Neural cell (in vitro differentiated cells): Measurements from ENCODE around the gene MAML2. TPM values are rescaled to one million over a fixed set of nuclear protein-coding genes. Genes with fewer than 3 reads are reported as not detected.

Experiments used
- H2AFZ ChIP-seq: fragments of 200-600, 300-800 bp; sonication (generic), shearing (Covaris generic); 2 replicates; pipeline ENCODE4 v1.6.0; 2014; ENCODE audit warnings: low read depth, mild to moderate bottlenecking, antibody characterized with exemption, low read length, moderate library complexity
- H3F3A ChIP-seq: fragments of 200-600 bp; shearing (Covaris generic); 2 replicates; pipeline ENCODE4 v1.6.1; 2016; ENCODE audit warnings: mild to moderate bottlenecking, moderate library complexity, mixed read lengths, antibody characterized with exemption, low read length; ENCODE audit not compliant: insufficient read depth, poor library complexity, severe bottlenecking
- H3K27ac ChIP-seq: fragments of 200-600, 300-800 bp; sonication (generic), shearing (Covaris generic); 2 replicates; pipeline ENCODE4 v1.5.1; 2014; ENCODE audit warnings: mild to moderate bottlenecking, low read length, moderate library complexity
- H3K27me3 ChIP-seq: fragments of 300-800, 200-600 bp; sonication (generic), shearing (Covaris generic); 2 replicates; pipeline ENCODE4 v1.6.0; 2014; ENCODE audit warnings: mild to moderate bottlenecking, low read depth, low read length, moderate library complexity; ENCODE audit not compliant: insufficient read depth
- H3K36me3 ChIP-seq: fragments of 300-800, 200-600 bp; sonication (generic), shearing (Covaris generic); 2 replicates; pipeline ENCODE4 v1.5.1; 2014; ENCODE audit warnings: mild to moderate bottlenecking, antibody characterized with exemption, low read length, moderate library complexity; ENCODE audit not compliant: insufficient read depth
- H3K4me2 ChIP-seq: fragments of 300-800, 200-600 bp; sonication (generic), shearing (Covaris generic); 2 replicates; pipeline ENCODE4 v1.6.0; 2014; ENCODE audit warnings: mild to moderate bottlenecking, low read length
- H3K4me3 ChIP-seq: fragments of 300-800, 200-600 bp; sonication (generic), shearing (Covaris generic); 2 replicates; pipeline ENCODE4 v1.5.1; 2014; ENCODE audit warnings: mild to moderate bottlenecking, low read length, moderate library complexity
- H3K79me2 ChIP-seq: fragments of 200-600 bp; shearing (Covaris generic); replicated peaks from 2 replicates; pipeline ENCODE4 v1.6.0; 2014; ENCODE audit warnings: mild to moderate bottlenecking, low read length, moderate library complexity; ENCODE audit not compliant: insufficient read depth
- H3K9ac ChIP-seq: fragments of 300-800, 200-600 bp; sonication (generic), shearing (Covaris generic); 2 replicates; pipeline ENCODE4 v1.6.1; 2016; ENCODE audit warnings: mild to moderate bottlenecking, low read length, mixed read lengths
- H3K9me2 ChIP-seq: fragments of 200-600 bp; shearing (Covaris generic); 2 replicates; pipeline ENCODE4 v1.6.1; 2016; ENCODE audit warnings: mild to moderate bottlenecking, low read length, mixed read lengths; ENCODE audit not compliant: insufficient read depth
- H3K9me3 ChIP-seq: fragments of 200-600, 300-800 bp; sonication (generic), shearing (Covaris generic); 2 replicates; pipeline ENCODE4 v1.6.1; 2016; ENCODE audit warnings: mild to moderate bottlenecking, mixed run types, low read length, moderate library complexity, mixed read lengths
- H4K20me1 ChIP-seq: fragments of 200-600 bp; shearing (Covaris generic); 2 replicates; pipeline ENCODE4 v1.6.1; 2016; ENCODE audit warnings: mild to moderate bottlenecking, mixed run types; ENCODE audit not compliant: insufficient read depth
- CTCF ChIP-seq: fragments of 450-650 bp; IDR thresholded peaks from 2 replicates; pipeline ENCODE4 v1.5.1; 2014; ENCODE audit warnings: antibody characterized with exemption, mild to moderate bottlenecking, moderate library complexity; ENCODE audit not compliant: poor library complexity, severe bottlenecking
- EP300 ChIP-seq: fragments of 450-650 bp; conservative IDR thresholded peaks from 2 replicates; pipeline ENCODE4 v1.6.1; 2014; ENCODE audit warnings: antibody characterized with exemption, mild to moderate bottlenecking, moderate library complexity; ENCODE audit not compliant: poor library complexity, severe bottlenecking
- EZH2 ChIP-seq: fragments of 200-600, 300-800 bp; shearing (Covaris generic), sonication (generic); IDR thresholded peaks from 2 replicates; pipeline ENCODE4 v1.6.1; 2014; ENCODE audit warnings: antibody characterized with exemption, low read length, borderline replicate concordance, mild to moderate bottlenecking; ENCODE audit not compliant: insufficient read depth, poor library complexity, severe bottlenecking
- MXI1 ChIP-seq: fragments of 450-650 bp; conservative IDR thresholded peaks from 2 replicates; pipeline ENCODE4 v1.6.1; 2014; ENCODE audit warnings: antibody characterized with exemption, mild to moderate bottlenecking; ENCODE audit not compliant: poor library complexity, severe bottlenecking
- POLR2AphosphoS5 ChIP-seq: IDR thresholded peaks from 2 replicates; pipeline ENCODE4 v1.6.1; 2012
- RAD21 ChIP-seq: fragments of 450-650 bp; conservative IDR thresholded peaks from 2 replicates; pipeline ENCODE4 v1.6.1; 2014; ENCODE audit warnings: antibody characterized with exemption, mild to moderate bottlenecking, moderate library complexity
- REST ChIP-seq: IDR thresholded peaks from 2 replicates; pipeline ENCODE4 v1.6.1; 2012; ENCODE audit warnings: borderline replicate concordance
- SMC3 ChIP-seq: fragments of 450-650 bp; conservative IDR thresholded peaks from 2 replicates; pipeline ENCODE4 v1.6.1; 2014; ENCODE audit warnings: antibody characterized with exemption, mild to moderate bottlenecking, moderate library complexity; ENCODE audit not compliant: poor library complexity
- TAF1 ChIP-seq: IDR thresholded peaks from 2 replicates; pipeline ENCODE4 v1.6.1; 2012; ENCODE audit warnings: low read depth
- polyA plus RNA-seq: library from polyadenylated mRNA; depleted of rRNA; stranded (reverse); fragments of >200 nt; gene quantifications from 2 replicates; pipeline ENCODE4 v1.2.3, GENCODE V29; 2014

The MAML2 gene
- polyA plus RNA-seq, 1 donor from 2014 or later = 3.6 TPM

GRCh38 chr11:96095884-96096303 lies 247.1 kb downstream of the MAML2 start:
- no peaks in the 10 kb centered on the region for H3K79me2 ChIP-seq
- H3K9me2 ChIP-seq = no peaks in the 10 kb centered on the region
- no peaks in the 10 kb centered on the region for H3K27me3 ChIP-seq
- H3K9ac ChIP-seq = no peak overlapping the region
- no peaks in the 10 kb centered on the region for H3K36me3 ChIP-seq
- no peak overlapping the region for H3K27ac ChIP-seq
- no peak for TF ChIP-seq CTCF
- TF ChIP-seq TAF1 = no peak
- TF ChIP-seq MXI1 = no peak
- TF ChIP-seq EP300 = no peak
- TF ChIP-seq EZH2 = no peak
- TF ChIP-seq SMC3 = no peak
- no peak for TF ChIP-seq RAD21
- no peak for TF ChIP-seq REST
- no peak for TF ChIP-seq POLR2AphosphoS5
- H3K9me3 ChIP-seq = no peaks in the 10 kb centered on the region
- no peaks in the 10 kb centered on the region for H3F3A ChIP-seq
- no peak overlapping the region for H3K4me3 ChIP-seq
- H2AFZ ChIP-seq = no peak overlapping the region
- no peak overlapping the region for H3K4me2 ChIP-seq
- no peaks in the 10 kb centered on the region for H4K20me1 ChIP-seq

- no peaks in the 10 kb centered on the region for H3K27me3 ChIP-seq
- no peaks in the 10 kb centered on the region for H3K9me3 ChIP-seq
- no peaks in the 10 kb centered on the region for H3K79me2 ChIP-seq
- H3K36me3 ChIP-seq = no peaks in the 10 kb centered on the region
- H4K20me1 ChIP-seq = no peaks in the 10 kb centered on the region
- no peak overlapping the region for H3K4me3 ChIP-seq
- H2AFZ ChIP-seq = no peak overlapping the region
- H3K9me2 ChIP-seq = no peaks in the 10 kb centered on the region
- no peak overlapping the region for H3K9ac ChIP-seq
- TF ChIP-seq MXI1 = no peak
- TF ChIP-seq RAD21 = no peak
- TF ChIP-seq POLR2AphosphoS5 = no peak
- TF ChIP-seq EP300 = no peak
- no peak for TF ChIP-seq SMC3
- no peak for TF ChIP-seq CTCF
- no peak for TF ChIP-seq TAF1
- TF ChIP-seq REST = no peak
- TF ChIP-seq EZH2 = no peak
- no peak overlapping the region for H3K4me2 ChIP-seq
- no peak overlapping the region for H3K27ac ChIP-seq
- no peaks in the 10 kb centered on the region for H3F3A ChIP-seq
These were observed 248.8 kb downstream of the MAML2 start for GRCh38 chr11:96094156-96094555.
